ENCODE measurements around the gene OSBP. TPM values are rescaled to one million over a fixed set of nuclear protein-coding genes. Genes with fewer than 3 reads are reported as not detected.

OSBP gene
- total and polyA plus RNA-seq, 2 donors (not counting 3 experiments of a cell fraction or from before 2014, with no cell fraction given), result 14.2 to 37.5 TPM

GRCh38 chr11:59575505-59575904 lies 40.1 kb downstream of the OSBP start:
- Histone ChIP-seq H3K9me1 (replicated peaks; ENCODE audit: control insufficient read depth, extremely low read depth, insufficient read depth, low read length) (no peaks in the 10 kb centered on the region), H3K9me3 (replicated peaks; ENCODE audit: control insufficient read depth, insufficient read depth, low read length) (no peaks in the 10 kb centered on the region), H4K20me1 (replicated peaks; ENCODE audit: control insufficient read depth, extremely low read depth, insufficient read depth, low read length) (no peaks in the 10 kb centered on the region), H3K4me2 (ENCODE audit: insufficient read depth, low read length) (no peak overlapping the region), H3K27ac (ENCODE audit: insufficient read depth, low read depth, low read length) (no peak overlapping the region), H3K4me3 (replicated peaks in 1 of 3; ENCODE audit: insufficient read depth in 1 of 3, low read depth in 1 of 3, low read length in 3 of 3) (no peak overlapping the region), H3K36me3 (ENCODE audit: control insufficient read depth in 2 of 2, extremely low read depth in 1 of 2, insufficient read depth in 2 of 2, low read length in 2 of 2) (peaks cover 18 to 20% of the 10 kb centered on the region in 2 experiments), H3K27me3 (ENCODE audit: control insufficient read depth in 2 of 2, insufficient read depth in 2 of 2, low read length in 2 of 2) (no peaks in the 10 kb centered on the region), H2AFZ (ENCODE audit: low read depth, low read length) (no peak overlapping the region), H3K79me2 (ENCODE audit: control insufficient read depth, insufficient read depth, low read length) (no peaks in the 10 kb centered on the region), H3K9ac (replicated peaks; ENCODE audit: extremely low read depth, insufficient read depth, low read length) (no peak overlapping the region), H3K4me1 (ENCODE audit: control insufficient read depth, extremely low read depth, insufficient read depth, low read length) (peaks cover 5% of the 10 kb centered on the region)
- POLR2A ChIA-PET, result no interaction called here
- TF ChIP-seq POLR2AphosphoS5 (IDR thresholded peaks at IDR 0.05; ENCODE audit: insufficient read depth, low read depth, low read length), result no peak
- no TSS peak for BruUV-seq (replicated peaks)
- FAIRE-seq, result no peak
- CTCF ChIA-PET, result no interaction called here
- dilution Hi-C loops (cut with MboI; ENCODE audit: extremely low pct_ligation_motif_present, low sequenced_read_pairs), result no loop called here
- intact Hi-C loops (cut with micrococcal nuclease), result no loop called here
- no peak for DNase-seq (ENCODE audit: low read depth, low spot score)

GRCh38 chr11:59574932-59575502 lies 40.6 kb downstream of the OSBP start:
- intact Hi-C loops (cut with micrococcal nuclease) (no loop called here), dilution Hi-C loops (cut with MboI; ENCODE audit: extremely low pct_ligation_motif_present, low sequenced_read_pairs) (no loop called here)
- no peaks in the 10 kb centered on the region for H3K79me2 ChIP-seq (ENCODE audit: control insufficient read depth, insufficient read depth, low read length)
- TF ChIP-seq EZH2 (IDR thresholded peaks at IDR 0.05; ENCODE audit: borderline replicate concordance, low read depth, low read length, severe bottlenecking) (no peak), JUN (IDR thresholded peaks at IDR 0.05; ENCODE audit: borderline replicate concordance, insufficient read depth, insufficient read length, low read depth) (no peak), CTCF (IDR thresholded peaks at IDR 0.05; ENCODE audit: extremely low read depth in 1 of 2, insufficient read depth in 1 of 2, low read depth in 1 of 2, low read length in 2 of 2) (no peak), POLR2AphosphoS5 (IDR thresholded peaks at IDR 0.05; ENCODE audit: insufficient read depth, low read depth, low read length) (no peak), FOS (IDR thresholded peaks at IDR 0.05; ENCODE audit: borderline replicate concordance, insufficient read depth, low read length) (no peak), MYC (IDR thresholded peaks at IDR 0.05; ENCODE audit: low read depth, low read length) (no peak), GATA2 (IDR thresholded peaks at IDR 0.05; ENCODE audit: insufficient read depth, insufficient read length, low read depth, low read length) (no peak), MAX (IDR thresholded peaks at IDR 0.05; ENCODE audit: insufficient read depth, insufficient read length) (no peak), POLR2A (IDR thresholded peaks at IDR 0.05; ENCODE audit: low read depth, low read length) (no peak)
- FAIRE-seq (no peak), DNase-seq (ENCODE audit: low read depth, low spot score) (no peak)
- H3K27me3 ChIP-seq (ENCODE audit: control insufficient read depth in 2 of 2, insufficient read depth in 2 of 2, low read length in 2 of 2), result no peaks in the 10 kb centered on the region
- no peak overlapping the region for H2AFZ ChIP-seq (ENCODE audit: low read depth, low read length)
- no peak overlapping the region for H3K27ac ChIP-seq (ENCODE audit: insufficient read depth, low read depth, low read length)
- H3K9ac ChIP-seq (replicated peaks; ENCODE audit: extremely low read depth, insufficient read depth, low read length), result no peak overlapping the region
- H3K9me1 ChIP-seq (replicated peaks; ENCODE audit: control insufficient read depth, extremely low read depth, insufficient read depth, low read length), result no peaks in the 10 kb centered on the region
- H3K36me3 ChIP-seq (ENCODE audit: control insufficient read depth in 2 of 2, extremely low read depth in 1 of 2, insufficient read depth in 2 of 2, low read length in 2 of 2), result peaks cover 17 to 20% of the 10 kb centered on the region in 2 experiments
- H3K4me3 ChIP-seq (replicated peaks in 1 of 3; ENCODE audit: insufficient read depth in 1 of 3, low read depth in 1 of 3, low read length in 3 of 3), result no peak overlapping the region
- H3K4me2 ChIP-seq (ENCODE audit: insufficient read depth, low read length), result no peak overlapping the region
- CTCF ChIA-PET, result no interaction called here
- H3K4me1 ChIP-seq (ENCODE audit: control insufficient read depth, extremely low read depth, insufficient read depth, low read length), result peaks cover 5% of the 10 kb centered on the region
- BruUV-seq (replicated peaks), result no TSS peak
- POLR2A ChIA-PET, result no interaction called here
- H4K20me1 ChIP-seq (replicated peaks; ENCODE audit: control insufficient read depth, extremely low read depth, insufficient read depth, low read length), result no peaks in the 10 kb centered on the region
- no peaks in the 10 kb centered on the region for H3K9me3 ChIP-seq (replicated peaks; ENCODE audit: control insufficient read depth, insufficient read depth, low read length)
